Endodermal cell (in vitro differentiated cells): ENCODE measurements around the gene SUSD3. TPM values are rescaled to one million over a fixed set of nuclear protein-coding genes. Genes with fewer than 3 reads are reported as not detected.

Source experiments
- DNase-seq: peaks from one replicate; pipeline ENCODE4 v3.0.0-alpha.2; 2017
- H3K27ac ChIP-seq: 2 replicates; pipeline ENCODE4 v1.5.1; 2013; ENCODE audit warnings: mild to moderate bottlenecking, low read depth, low read length, moderate library complexity
- H3K27me3 ChIP-seq: 2 replicates; pipeline ENCODE4 v1.6.1; 2013; ENCODE audit warnings: mild to moderate bottlenecking, low read length, moderate library complexity; ENCODE audit not compliant: insufficient read depth, control insufficient read depth, poor library complexity, severe bottlenecking
- H3K36me3 ChIP-seq: 2 replicates; pipeline ENCODE4 v1.7.0; 2013; ENCODE audit warnings: mild to moderate bottlenecking, low read length, moderate library complexity; ENCODE audit not compliant: control insufficient read depth, insufficient read depth
- H3K4me1 ChIP-seq: one replicate; pipeline ENCODE4 v1.7.0; 2013; ENCODE audit warnings: low read length; ENCODE audit not compliant: control insufficient read depth, insufficient read depth
- H3K4me3 ChIP-seq: 2 replicates; pipeline ENCODE4 v1.5.1; 2013; ENCODE audit warnings: mild to moderate bottlenecking, low read length, moderate library complexity
- H3K9ac ChIP-seq: 2 replicates; pipeline ENCODE4 v1.6.1; 2013; ENCODE audit warnings: mild to moderate bottlenecking, low read length, moderate library complexity; ENCODE audit not compliant: poor library complexity, severe bottlenecking; ENCODE audit errors: extremely low read depth
- H3K9me3 ChIP-seq: 2 replicates; pipeline ENCODE4 v1.6.1; 2013; ENCODE audit warnings: mild to moderate bottlenecking, low read length, moderate library complexity; ENCODE audit not compliant: control insufficient read depth
- H3K27ac Mint-ChIP-seq: 2 replicates; pipeline ENCODE4 v1.8.0; 2020; ENCODE audit warnings: mixed read lengths
- H3K27me3 Mint-ChIP-seq: 2 replicates; pipeline ENCODE4 v1.8.0; 2021; ENCODE audit warnings: mild to moderate bottlenecking, mixed read lengths; ENCODE audit not compliant: insufficient read depth
- H3K36me3 Mint-ChIP-seq: 2 replicates; pipeline ENCODE4 v1.8.0; 2020; ENCODE audit warnings: low read depth, mixed read lengths
- H3K4me1 Mint-ChIP-seq: 2 replicates; pipeline ENCODE4 v1.8.0; 2020; ENCODE audit warnings: mixed read lengths
- H3K4me3 Mint-ChIP-seq: 2 replicates; pipeline ENCODE4 v1.8.0; 2020; ENCODE audit warnings: mild to moderate bottlenecking, moderate library complexity, mixed read lengths
- H3K9me3 Mint-ChIP-seq: 2 replicates; pipeline ENCODE4 v1.8.0; 2020; ENCODE audit warnings: mild to moderate bottlenecking, mixed read lengths
- CTCF ChIP-seq: fragments of 200-600 bp; sonication (generic); conservative IDR thresholded peaks from 2 replicates; pipeline ENCODE4 v1.5.0; 2021; ENCODE audit warnings: antibody characterized with exemption, mild to moderate bottlenecking
- WGBS, 2 experiments: methylation state at CpG; one replicate each; pipeline versions ENCODE4 v1.1.5 to v1.1.7; 2013; ENCODE audit warnings: missing lambda C conversion rate in 2 of 2, mixed read lengths in 1 of 2; ENCODE audit not compliant: insufficient coverage in 1 of 2, insufficient read length in 1 of 2; 5-methylcytosine and 5-hydroxymethylcytosine counted together
- total RNA-seq, 2 donors: library from RNA; stranded (reverse); fragmentation: NEBNext Ultra II Directional in 1 of 2; extraction: Animal tissue kit (Norgen Biotek cat#: 25700) in 1 of 2; gene quantifications; 2 replicates in 1 of 2; 3 replicates in 1 of 2; pipeline ENCODE4 v1.2.1, GENCODE V29; 2021

Gene SUSD3
- total RNA-seq, 2 donors from 2014 or later: 5.1 to 5.9 TPM

GRCh38 chr9:93077367-93077766 lies 18.9 kb downstream of the SUSD3 start:
- Mint-ChIP-seq H3K9me3 (no peaks in the 10 kb centered on the region), H3K4me1 (peaks cover 3% of the 10 kb centered on the region), H3K4me3 (no peak overlapping the region), H3K27me3 (no peaks in the 10 kb centered on the region), H3K36me3 (no peaks in the 10 kb centered on the region), H3K27ac (no peak overlapping the region)
- H3K27ac ChIP-seq: no peak overlapping the region
- no peaks in the 10 kb centered on the region for H3K36me3 ChIP-seq
- no peak for DNase-seq
- H3K9me3 ChIP-seq: no peaks in the 10 kb centered on the region
- H3K27me3 ChIP-seq: no peaks in the 10 kb centered on the region
- no peak for TF ChIP-seq CTCF
- H3K4me3 ChIP-seq: no peak overlapping the region
- 90% methylated on average over 1 of the region's 1 CpG; no CpG with 5 or more reads in 1 of the 2 experiments for WGBS, 2 experiments
- H3K9ac ChIP-seq: no peak overlapping the region
- no peaks in the 10 kb centered on the region for H3K4me1 ChIP-seq

DNA sequence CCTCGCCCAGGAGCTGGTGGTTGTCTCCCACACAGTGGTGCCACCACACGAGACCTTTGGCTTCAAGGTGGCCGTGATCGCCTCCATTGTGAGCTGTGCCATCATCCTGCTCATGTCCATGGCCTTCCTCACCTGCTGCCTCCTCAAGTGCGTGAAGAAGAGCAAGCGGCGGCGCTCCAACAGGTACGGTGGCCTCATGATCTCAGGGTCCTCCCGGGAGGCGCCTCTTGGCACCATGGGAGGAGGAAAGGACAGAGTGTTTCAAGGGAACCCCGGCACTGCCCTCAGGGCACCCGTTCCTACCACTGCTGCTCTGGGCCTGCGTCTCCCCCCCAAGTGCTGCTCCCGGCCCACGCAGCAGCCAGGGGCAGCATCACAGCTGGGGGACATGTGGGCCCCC lies 19.3 kb downstream of the SUSD3 start:
- Histone ChIP-seq H3K4me1 (no peaks in the 10 kb centered on the region), H3K4me3 (no peak overlapping the region), H3K9ac (no peak overlapping the region), H3K9me3 (no peaks in the 10 kb centered on the region), H3K27ac (no peak overlapping the region), H3K36me3 (no peaks in the 10 kb centered on the region), H3K27me3 (no peaks in the 10 kb centered on the region)
- TF ChIP-seq CTCF: no peak
- Mint-ChIP-seq H3K27ac (no peak overlapping the region), H3K4me1 (peaks cover 3% of the 10 kb centered on the region), H3K27me3 (no peaks in the 10 kb centered on the region), H3K9me3 (no peaks in the 10 kb centered on the region), H3K36me3 (no peaks in the 10 kb centered on the region), H3K4me3 (no peak overlapping the region)
- 91 to 97% methylated on average over 13 to 16 of the region's 16 CpGs for WGBS, 2 experiments
- peak; percentile 30 for DNase-seq

GRCh38 chr9:93079371-93079770 lies 20.9 kb downstream of the SUSD3 start:
- peak; percentile 18 for DNase-seq
- Histone ChIP-seq H3K4me3 (no peak overlapping the region), H3K36me3 (no peaks in the 10 kb centered on the region), H3K9ac (no peak overlapping the region), H3K4me1 (no peaks in the 10 kb centered on the region), H3K27me3 (no peaks in the 10 kb centered on the region), H3K27ac (no peak overlapping the region), H3K9me3 (no peaks in the 10 kb centered on the region)
- no peaks in the 10 kb centered on the region for H3K27me3 Mint-ChIP-seq
- no peaks in the 10 kb centered on the region for H3K9me3 Mint-ChIP-seq
- WGBS, 2 experiments: 91 to 96% methylated on average over 3 to 13 of the region's 13 CpGs
- H3K4me1 Mint-ChIP-seq: peaks cover 3% of the 10 kb centered on the region
- H3K27ac Mint-ChIP-seq: no peak overlapping the region
- no peak overlapping the region for H3K4me3 Mint-ChIP-seq
- no peaks in the 10 kb centered on the region for H3K36me3 Mint-ChIP-seq
- no peak for TF ChIP-seq CTCF
